ENCODE data around the gene UST. TPM values are rescaled to one million over a fixed set of nuclear protein-coding genes. Genes with fewer than 3 reads are reported as not detected.

Gene UST
- total RNA-seq, 2 experiments from 2014 or later = 1.9 to 3.7 TPM

DNA sequence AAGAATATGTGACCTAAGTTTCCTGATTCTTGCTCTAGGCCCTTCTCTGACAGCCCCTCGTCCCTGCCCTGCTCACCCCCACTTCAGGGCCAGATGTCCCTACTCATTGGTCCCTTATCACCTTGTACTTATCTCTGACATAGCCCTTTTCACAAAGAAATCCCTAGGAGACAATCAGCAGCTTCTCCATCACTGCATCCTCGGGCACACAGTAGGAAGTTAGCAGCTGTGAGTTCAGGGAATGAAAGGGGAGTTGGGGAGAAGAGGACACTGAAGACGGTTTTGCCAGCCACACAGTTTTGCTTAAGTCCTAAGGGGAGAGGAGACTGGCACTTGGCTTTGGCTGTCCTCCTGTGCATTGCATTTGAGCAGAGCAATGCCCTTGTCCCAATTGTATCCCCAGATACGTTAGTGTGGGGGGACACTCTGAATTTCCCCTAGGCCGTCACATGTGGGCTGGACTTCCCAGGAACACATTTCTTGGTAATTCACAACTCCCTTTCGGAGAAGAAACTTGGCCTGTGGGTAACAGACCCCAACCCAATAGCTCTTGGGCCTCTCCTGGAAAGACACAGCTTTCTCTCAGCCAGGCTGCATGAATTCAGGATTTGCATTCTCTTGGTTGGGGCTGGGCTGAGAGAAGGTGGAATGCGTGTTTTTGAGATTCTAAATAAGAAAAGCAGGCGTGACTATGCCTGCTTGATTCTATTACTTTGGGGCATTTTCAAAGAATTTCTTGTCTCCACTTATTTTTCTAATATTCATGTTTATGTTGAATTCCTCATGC lies 177.6 kb downstream of the UST start:
- TF ChIP-seq, protein P1, sequence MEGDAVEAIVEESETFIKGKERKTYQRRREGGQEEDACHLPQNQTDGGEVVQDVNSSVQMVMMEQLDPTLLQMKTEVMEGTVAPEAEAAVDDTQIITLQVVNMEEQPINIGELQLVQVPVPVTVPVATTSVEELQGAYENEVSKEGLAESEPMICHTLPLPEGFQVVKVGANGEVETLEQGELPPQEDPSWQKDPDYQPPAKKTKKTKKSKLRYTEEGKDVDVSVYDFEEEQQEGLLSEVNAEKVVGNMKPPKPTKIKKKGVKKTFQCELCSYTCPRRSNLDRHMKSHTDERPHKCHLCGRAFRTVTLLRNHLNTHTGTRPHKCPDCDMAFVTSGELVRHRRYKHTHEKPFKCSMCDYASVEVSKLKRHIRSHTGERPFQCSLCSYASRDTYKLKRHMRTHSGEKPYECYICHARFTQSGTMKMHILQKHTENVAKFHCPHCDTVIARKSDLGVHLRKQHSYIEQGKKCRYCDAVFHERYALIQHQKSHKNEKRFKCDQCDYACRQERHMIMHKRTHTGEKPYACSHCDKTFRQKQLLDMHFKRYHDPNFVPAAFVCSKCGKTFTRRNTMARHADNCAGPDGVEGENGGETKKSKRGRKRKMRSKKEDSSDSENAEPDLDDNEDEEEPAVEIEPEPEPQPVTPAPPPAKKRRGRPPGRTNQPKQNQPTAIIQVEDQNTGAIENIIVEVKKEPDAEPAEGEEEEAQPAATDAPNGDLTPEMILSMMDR (IDR thresholded peaks at IDR 0.05) = no peak
- ATAC-seq (ENCODE audit: poor library complexity) (no peak), DNase-seq (no peak)
- H3K4me3 Mint-ChIP-seq = no peak overlapping the region
- CTCF ChIA-PET = no interaction called here
- no peaks in the 10 kb centered on the region for H3K36me3 Mint-ChIP-seq (ENCODE audit: low read depth)
- Histone ChIP-seq H3K4me1 (ENCODE audit: insufficient read depth, low read length) (no peaks in the 10 kb centered on the region), H3K27me3 (ENCODE audit: control insufficient read depth in 1 of 2, insufficient read depth in 2 of 2, low read length in 2 of 2) (no peaks in the 10 kb centered on the region), H3K36me3 (ENCODE audit: insufficient read depth, low read length) (no peaks in the 10 kb centered on the region), H3K9me3 (ENCODE audit: control insufficient read depth in 1 of 2, insufficient read depth in 1 of 2, low read length in 2 of 2) (peaks cover 0 to under 1% of the 10 kb centered on the region in 2 experiments), H3K4me3 (ENCODE audit: low read length) (no peak overlapping the region), H3K27ac (ENCODE audit: low read depth in 1 of 2, low read length in 2 of 2) (no peak overlapping the region)
- no peaks in the 10 kb centered on the region for H3K27me3 Mint-ChIP-seq
- no peaks in the 10 kb centered on the region for H3K9me3 Mint-ChIP-seq
- no peak overlapping the region for H3K27ac Mint-ChIP-seq
- intact Hi-C loops (cut with DNase I, micrococcal nuclease) = no loop called here
- POLR2A ChIA-PET = no interaction called here
- no peaks in the 10 kb centered on the region for H3K4me1 Mint-ChIP-seq (ENCODE audit: low read depth)

DNA sequence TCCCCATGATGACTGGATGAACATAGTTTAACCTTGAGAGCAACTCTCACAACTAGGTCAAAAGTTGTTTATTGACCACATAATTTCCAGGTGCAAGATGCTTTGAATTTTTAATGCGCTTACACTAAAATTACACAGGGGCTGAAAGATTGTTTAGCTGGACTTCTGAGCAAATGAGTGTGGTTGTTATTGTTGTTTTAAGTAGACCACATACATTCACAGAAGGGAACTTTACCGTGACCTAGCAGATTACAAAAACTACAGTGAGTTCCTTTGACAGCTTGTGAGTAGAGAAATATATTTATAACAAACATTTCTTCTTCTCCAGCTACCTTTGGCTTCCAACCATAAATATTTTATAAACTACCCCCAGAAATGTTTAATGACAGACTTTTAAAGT lies 178.9 kb downstream of the UST start:
- Histone ChIP-seq H3K4me3 (ENCODE audit: low read length) (no peak overlapping the region), H3K27ac (ENCODE audit: low read depth in 1 of 2, low read length in 2 of 2) (no peak overlapping the region), H3K27me3 (ENCODE audit: control insufficient read depth in 1 of 2, insufficient read depth in 2 of 2, low read length in 2 of 2) (no peaks in the 10 kb centered on the region), H3K9me3 (ENCODE audit: control insufficient read depth in 1 of 2, insufficient read depth in 1 of 2, low read length in 2 of 2) (no peaks in the 10 kb centered on the region), H3K36me3 (ENCODE audit: insufficient read depth, low read length) (no peaks in the 10 kb centered on the region), H3K4me1 (ENCODE audit: insufficient read depth, low read length) (no peaks in the 10 kb centered on the region)
- POLR2A ChIA-PET = interaction anchor here (0.6 kb wide), 1 partner anchor 75 kb away, joined by 3 read pairs; no protein-coding TSS in a partner anchor
- Mint-ChIP-seq H3K36me3 (ENCODE audit: low read depth) (no peaks in the 10 kb centered on the region), H3K4me1 (ENCODE audit: low read depth) (no peaks in the 10 kb centered on the region), H3K9me3 (no peaks in the 10 kb centered on the region), H3K27me3 (no peaks in the 10 kb centered on the region), H3K4me3 (no peak overlapping the region), H3K27ac (no peak overlapping the region)
- DNase-seq (no peak), ATAC-seq (ENCODE audit: poor library complexity) (no peak)
- intact Hi-C loops (cut with DNase I, micrococcal nuclease) = no loop called here
- TF ChIP-seq, protein P1 (IDR thresholded peaks at IDR 0.05) = no peak
- CTCF ChIA-PET = no interaction called here

DNA sequence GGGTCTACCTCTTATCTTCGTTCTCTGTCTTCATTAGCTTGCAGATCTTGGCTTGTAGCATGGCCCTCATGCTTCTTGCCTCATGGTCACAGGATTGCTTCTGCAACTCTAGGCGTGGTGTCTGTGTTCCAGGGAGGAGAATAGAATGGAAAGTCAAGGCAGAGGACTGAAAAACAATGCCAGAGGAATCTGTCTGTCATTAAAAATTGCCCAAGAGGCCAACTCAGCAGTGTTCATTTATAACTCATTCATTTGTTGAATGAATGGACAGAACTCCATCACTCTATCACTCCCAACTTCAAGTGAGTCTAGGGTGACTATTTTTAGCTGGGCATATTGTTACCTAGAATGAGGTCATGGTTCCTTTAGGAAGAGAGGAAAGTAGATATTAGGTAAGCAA lies 179.6 kb downstream of the UST start:
- intact Hi-C loops (cut with DNase I, micrococcal nuclease) = no loop called here
- Histone ChIP-seq H3K4me3 (ENCODE audit: low read length) (no peak overlapping the region), H3K4me1 (ENCODE audit: insufficient read depth, low read length) (no peaks in the 10 kb centered on the region), H3K27me3 (ENCODE audit: control insufficient read depth in 1 of 2, insufficient read depth in 2 of 2, low read length in 2 of 2) (no peaks in the 10 kb centered on the region), H3K36me3 (ENCODE audit: insufficient read depth, low read length) (no peaks in the 10 kb centered on the region), H3K9me3 (ENCODE audit: control insufficient read depth in 1 of 2, insufficient read depth in 1 of 2, low read length in 2 of 2) (no peaks in the 10 kb centered on the region), H3K27ac (ENCODE audit: low read depth in 1 of 2, low read length in 2 of 2) (no peak overlapping the region)
- TF ChIP-seq, protein P1 (IDR thresholded peaks at IDR 0.05) = no peak
- DNase-seq = no peak
- H3K36me3 Mint-ChIP-seq (ENCODE audit: low read depth) = no peaks in the 10 kb centered on the region
- no peak overlapping the region for H3K27ac Mint-ChIP-seq
- H3K27me3 Mint-ChIP-seq = no peaks in the 10 kb centered on the region
- no peak overlapping the region for H3K4me3 Mint-ChIP-seq
- no peaks in the 10 kb centered on the region for H3K9me3 Mint-ChIP-seq
- ATAC-seq (ENCODE audit: poor library complexity) = no peak
- POLR2A ChIA-PET = no interaction called here
- H3K4me1 Mint-ChIP-seq (ENCODE audit: low read depth) = no peaks in the 10 kb centered on the region
- CTCF ChIA-PET = no interaction called here

All from CD4-positive, alpha-beta T cell (primary cell).